K562 (cell line): Measurements from ENCODE around the gene OR8S1. TPM values are rescaled to one million over a fixed set of nuclear protein-coding genes. Genes with fewer than 3 reads are reported as not detected.

Experiments used
- ARID2 ChIP-seq: fragments of 450-650 bp; IDR thresholded peaks from 2 replicates; pipeline ENCODE4 v1.6.1; 2017; ENCODE audit warnings: antibody characterized with exemption, mild to moderate bottlenecking
- ARID4B ChIP-seq: sonication (generic); formaldehyde crosslinking; IDR thresholded peaks from 2 replicates; pipeline ENCODE4 v1.8.0; 2022; ENCODE audit warnings: mild to moderate bottlenecking, missing genetic modification reagents
- BRF2 ChIP-seq: IDR thresholded peaks from 3 replicates; pipeline ENCODE4 v1.6.1; 2011; ENCODE audit warnings: borderline replicate concordance, mild to moderate bottlenecking; ENCODE audit not compliant: insufficient read length, insufficient read depth
- CC2D1A ChIP-seq: fragments of 450-650 bp; IDR thresholded peaks from 2 replicates; pipeline ENCODE4 v1.6.1; 2017; ENCODE audit warnings: mild to moderate bottlenecking
- DEAF1 ChIP-seq: fragments of 450-650 bp; formaldehyde crosslinking; IDR thresholded peaks from 2 replicates; pipeline ENCODE4 v1.4.0; 2020; ENCODE audit warnings: mild to moderate bottlenecking, moderate library complexity
- HNRNPK ChIP-seq: fragments of 200-400 bp; formaldehyde crosslinking; IDR thresholded peaks from one replicate; pipeline ENCODE4 v1.6.1; 2018; ENCODE audit warnings: mild to moderate bottlenecking, low read depth, low read length; ENCODE audit not compliant: poor library complexity, severe bottlenecking
- KLF16 ChIP-seq: IDR thresholded peaks from 2 replicates; pipeline ENCODE4 v1.6.1; 2016; ENCODE audit warnings: antibody characterized with exemption
- MITF ChIP-seq: IDR thresholded peaks from 2 replicates; pipeline ENCODE4 v1.6.1; 2014; ENCODE audit warnings: antibody characterized with exemption
- MYC ChIP-seq, 2 experiments: fragments of 250-450 bp in 1 of 2; sonication (Bioruptor Pico) in 1 of 2; IDR thresholded peaks; 2 replicates each; pipeline versions ENCODE4 v1.5.1 to v1.6.1; 2012 to 2021; ENCODE audit warnings: low read depth in 2 of 2, borderline replicate concordance in 1 of 2, improper control_type of control experiment in 1 of 2, low read length in 1 of 2, mild to moderate bottlenecking in 1 of 2, moderate library complexity in 1 of 2
- PHB2 ChIP-seq: fragments of 450-650 bp; IDR thresholded peaks from 2 replicates; pipeline ENCODE4 v1.6.1; 2017; ENCODE audit warnings: low read depth
- PREB ChIP-seq: sonication (generic); formaldehyde crosslinking; IDR thresholded peaks from 2 replicates; pipeline ENCODE4 v1.8.1; 2023; ENCODE audit warnings: mild to moderate bottlenecking, missing genetic modification reagents
- STAG1 ChIP-seq: sonication (generic); formaldehyde crosslinking; IDR thresholded peaks from 2 replicates; pipeline ENCODE4 v1.5.0; 2020; ENCODE audit warnings: missing genetic modification reagents, borderline replicate concordance
- TAF7 ChIP-seq: fragments of 450-650 bp; IDR thresholded peaks from 2 replicates; pipeline ENCODE4 v1.6.1; 2016; ENCODE audit warnings: missing genetic modification characterization, missing compliant biosample characterization
- THAP7 ChIP-seq: fragments of 250-450 bp; sonication (Bioruptor Pico); IDR thresholded peaks from 2 replicates; pipeline ENCODE4 v1.5.0; 2021
- polyA plus RNA-seq, 8 experiments: library from polyadenylated mRNA; depleted of rRNA in 4 of 8; stranded (reverse) in 5 of 8; unstranded in 3 of 8; fragments of >200 nt; fragmentation: Nextera tagmentation in 2 of 8; fragmentation: Illumina TruSeq in 1 of 8; extraction: Ambion mirVana in 2 of 8; extraction: Trizol in 1 of 8; gene quantifications; 2 replicates each; pipeline versions ENCODE4 v1.2.1 to v1.2.3, GENCODE V29; 2011 to 2014; ENCODE audit warnings: inconsistent platforms in 1 of 8, missing spikeins in 1 of 8
- total RNA-seq, 7 experiments: library from RNA; depleted of rRNA in 6 of 7; stranded (reverse); fragments of >200 nt in 6 of 7; fragmentation: Illumina TruSeq in 2 of 7; extraction: Trizol in 2 of 7; gene quantifications; 2 replicates each; pipeline versions ENCODE4 v1.2.1 to v1.2.3, GENCODE V29; 2011 to 2021; ENCODE audit warnings: low replicate concordance in 1 of 7

Gene OR8S1
- total and polyA plus RNA-seq, 9 of the 15 experiments (the other 6 are each of a cell fraction or from before 2014, with no cell fraction given), result not detected

GRCh38 chr12:48542300-48542928, 17.0 kb downstream of the OR8S1 start (continued):
- TF ChIP-seq ARID4B (CRISPR knock-in tag) (no peak), MYC (IDR thresholded peaks at IDR 0.05; ENCODE audit: low read depth, low read length) (no peak), MYC (CRISPR knock-in tag; IDR thresholded peaks at IDR 0.05; ENCODE audit: borderline replicate concordance, low read depth) (no peak), CC2D1A (0 out of 2 replicates have a peak, but pooled peaks have one; percentile 55), ARID2 (peak; percentile 82; the same call in 1 of the 2 replicates), BRF2 (no peak), MITF (no peak), TAF7 (tag) (no peak), THAP7 (CRISPR knock-in tag) (no peak), PHB2 (no peak), KLF16 (0 out of 2 replicates have a peak, but pooled peaks have one; percentile 22), STAG1 (CRISPR knock-in tag) (peak; percentile 65; the same call in 1 of the 2 replicates), DEAF1 (CRISPR knock-in tag) (peak; percentile 97), PREB (CRISPR knock-in tag) (no peak), HNRNPK (no peak)
